NCI-H446 treated with DMSO at 0.1 percent for 48 hours (cell line): Measurements from ENCODE around the gene NCSTN.

ENCODE experiments used
- DNase-seq: peaks from one replicate; lab custom pipeline; 2025; lab: John Stamatoyannopoulos, UW

Gene NCSTN

GRCh38 chr1:160342953-160343869, at the start of gene NCSTN, which contains the start of gene COPA:
Gene NCSTN (plus strand): TSS chr1:160343383. CDS start chr1:160343397, 14 bp downstream.
Gene COPA (minus strand): TSS chr1:160343250. CDS start chr1:160343170, 80 bp downstream.
- peak; percentile 85 for DNase-seq

GRCh38 chr1:160296036-160296435, 47.1 kb upstream of the NCSTN start:
- no peak for DNase-seq

GRCh38 chr1:160300173-160300572, 43.0 kb upstream of the NCSTN start:
- no peak for DNase-seq

GRCh38 chr1:160307118-160307791, 35.9 kb upstream of the NCSTN start:
- peak; percentile 17 for DNase-seq

- no peak for DNase-seq
Measured at GRCh38 chr1:160308451-160309184, 34.6 kb upstream of the NCSTN start.

GRCh38 chr1:160309185-160309557, 34.0 kb upstream of the NCSTN start:
- no peak for DNase-seq

- DNase-seq = no peak
Measured at GRCh38 chr1:160309571-160309970, 33.6 kb upstream of the NCSTN start.

GRCh38 chr1:160315359-160315758, 27.8 kb upstream of the NCSTN start:
- no peak for DNase-seq

- DNase-seq = no peak
Measured at GRCh38 chr1:160322831-160323230, 20.4 kb upstream of the NCSTN start.

GRCh38 chr1:160325252-160325651, 17.9 kb upstream of the NCSTN start:
- no peak for DNase-seq

- DNase-seq = no peak
Measured at GRCh38 chr1:160326418-160326817, 16.8 kb upstream of the NCSTN start.

GRCh38 chr1:160328184-160328583, 15.0 kb upstream of the NCSTN start:
- no peak for DNase-seq

- no peak for DNase-seq
Measured at GRCh38 chr1:160330119-160330518, 13.1 kb upstream of the NCSTN start.

GRCh38 chr1:160332516-160332915, 10.7 kb upstream of the NCSTN start:
- no peak for DNase-seq

GRCh38 chr1:160338580-160338979, 4.6 kb upstream of the NCSTN start:
- no peak for DNase-seq

GRCh38 chr1:160340146-160340545, 3.0 kb upstream of the NCSTN start:
- no peak for DNase-seq

- DNase-seq = no peak
Measured at GRCh38 chr1:160340866-160341265, 2.3 kb upstream of the NCSTN start.

GRCh38 chr1:160342526-160342925, 657 bp upstream of the NCSTN start:
- DNase-seq = no peak

GRCh38 chr1:160344241-160344640, 1.1 kb downstream of the NCSTN start:
- DNase-seq = no peak

GRCh38 chr1:160344936-160345335, 1.8 kb downstream of the NCSTN start:
- DNase-seq = no peak

- DNase-seq = no peak
Measured at GRCh38 chr1:160346463-160346862, 3.3 kb downstream of the NCSTN start.

- no peak for DNase-seq
Measured at GRCh38 chr1:160346958-160347357, 3.8 kb downstream of the NCSTN start.
